Activated CD4-positive, alpha-beta memory T cell treated with anti-CD3 and anti-CD28 coated beads for 36 hours (primary cell): ENCODE results near the gene SPPL3. TPM values are rescaled to one million over a fixed set of nuclear protein-coding genes. Genes with fewer than 3 reads are reported as not detected.
A peak's percentile ranks its signal among the peaks of the same experiment; 100 is the strongest.
"Not testable (repeated sequence)": the region's sequence is repeated elsewhere in the genome, so short reads cannot be mapped to it uniquely, and the experiment has no call there.

ENCODE experiments used
- CTCF ChIA-PET: fragments of 350-600 bp; sonication (Branson Sonifier 250); formaldehyde crosslinking; loops from one replicate; lab custom pipeline; 2021; ENCODE audit warnings: antibody characterized with exemption, inconsistent platforms; lab: Charles Lee
- POLR2A ChIA-PET: fragments of 350-600 bp; sonication (Branson Sonifier 250); formaldehyde crosslinking; loops from one replicate; lab custom pipeline; 2021; ENCODE audit warnings: antibody characterized with exemption; lab: Charles Lee
- DNase-seq: peaks from one replicate; pipeline ENCODE4 v3.0.0-alpha.2; 2020
- H3K27ac Mint-ChIP-seq: one replicate; pipeline ENCODE4 v1.8.0; 2021; ENCODE audit warnings: mixed read lengths
- H3K27me3 Mint-ChIP-seq: one replicate; pipeline ENCODE4 v1.8.0; 2021; ENCODE audit warnings: mixed read lengths
- H3K36me3 Mint-ChIP-seq: one replicate; pipeline ENCODE4 v1.8.0; 2021; ENCODE audit warnings: mixed read lengths
- H3K4me1 Mint-ChIP-seq: one replicate; pipeline ENCODE4 v1.8.0; 2021; ENCODE audit warnings: low read depth, mixed read lengths
- H3K4me3 Mint-ChIP-seq: one replicate; pipeline ENCODE4 v1.8.0; 2021; ENCODE audit warnings: mild to moderate bottlenecking, mixed read lengths
- H3K9me3 Mint-ChIP-seq: one replicate; pipeline ENCODE4 v1.8.0; 2021; ENCODE audit warnings: mixed read lengths
- intact Hi-C: fragments of 100-400 bp; cut with micrococcal nuclease; formaldehyde crosslinking; loops from one replicate; pipeline ENCODE4 v1.15.1; 2023
- total RNA-seq, 2 experiments: library from RNA; stranded (reverse); gene quantifications; one replicate each; pipeline ENCODE4 v1.2.3, GENCODE V29; 2021

Gene SPPL3
- 10 to 100 TPM; 24.3 to 26.7 TPM for total RNA-seq

- Mint-ChIP-seq H3K36me3 (peaks cover 6% of the 10 kb centered on the region), H3K4me1 (peaks cover 29% of the 10 kb centered on the region), H3K9me3 (no peaks in the 10 kb centered on the region), H3K4me3 (peak within 1 kb of the TSS; percentile 99), H3K27me3 (no peaks in the 10 kb centered on the region), H3K27ac (peak within 1 kb of the TSS; percentile 87)
- DNase-seq, result peak; percentile 93
- ChIA-PET CTCF (interaction anchor here (0.6 to 1.6 kb wide), 3 partner anchors 67 to 227 kb away, joined by 3 to 5 read pairs (median 3); no protein-coding TSS in a partner anchor), POLR2A (interaction anchor here (0.5 to 1.7 kb wide), 3 partner anchors 9 to 67 kb away, joined by 3 to 4 read pairs (median 4); no protein-coding TSS in a partner anchor)
- intact Hi-C loops, result loop anchor here (5.0 kb wide), 1 partner anchor 217 kb away; the partner anchor contains the start of gene MLEC
Observed at GRCh38 chr12:120904197-120904773, at the start of gene SPPL3. Gene SPPL3, minus strand, starts transcription at chr12:120904358. Its CDS starts 491 bp downstream, at chr12:120903867.

- no peak overlapping the region for H3K27ac Mint-ChIP-seq
- intact Hi-C loops, result no loop called here
- peaks cover under 1% of the 10 kb centered on the region for H3K4me1 Mint-ChIP-seq
- no peak for DNase-seq
- no peak overlapping the region for H3K4me3 Mint-ChIP-seq
- ChIA-PET POLR2A (no interaction called here), CTCF (no interaction called here)
- no peaks in the 10 kb centered on the region for H3K36me3 Mint-ChIP-seq
- H3K9me3 Mint-ChIP-seq, result no peaks in the 10 kb centered on the region
- H3K27me3 Mint-ChIP-seq, result no peaks in the 10 kb centered on the region
Observed at GRCh38 chr12:120950807-120951206, 46.6 kb upstream of the SPPL3 start.

GRCh38 chr12:120950260-120950799 is 46.2 kb upstream of the SPPL3 start:
- H3K36me3 Mint-ChIP-seq, result not testable (repeated sequence)

GRCh38 chr12:120945516-120945915 is 41.4 kb upstream of the SPPL3 start:
- intact Hi-C loops, H3K4me1 Mint-ChIP-seq, H3K27ac Mint-ChIP-seq, H3K27me3 Mint-ChIP-seq, POLR2A ChIA-PET, H3K9me3 Mint-ChIP-seq, DNase-seq, H3K36me3 Mint-ChIP-seq, H3K4me3 Mint-ChIP-seq: not testable (repeated sequence)
- CTCF ChIA-PET, result interaction anchor here (0.6 to 0.8 kb wide), 3 partner anchors 8 to 363 kb away, joined by 3 read pairs; no protein-coding TSS in a partner anchor

More at GRCh38 chr12:120950260-120950799, 46.2 kb upstream of the SPPL3 start:
- H3K9me3 Mint-ChIP-seq, DNase-seq, H3K27ac Mint-ChIP-seq, intact Hi-C loops, H3K4me1 Mint-ChIP-seq, CTCF ChIA-PET, H3K27me3 Mint-ChIP-seq, POLR2A ChIA-PET, H3K4me3 Mint-ChIP-seq: not testable (repeated sequence)

GRCh38 chr12:120944645-120945217 is 40.6 kb upstream of the SPPL3 start:
- H3K4me3 Mint-ChIP-seq, result no peak overlapping the region
- peak overlapping the region; percentile 9 for H3K27ac Mint-ChIP-seq
- H3K9me3 Mint-ChIP-seq, result no peaks in the 10 kb centered on the region
- H3K4me1 Mint-ChIP-seq, result peaks cover 7% of the 10 kb centered on the region
- CTCF ChIA-PET, result interaction anchor here (0.6 to 3.9 kb wide), 9 partner anchors 9 to 362 kb away, joined by 3 to 51 read pairs (median 3); partner anchors contain the start of gene CABP1
- intact Hi-C loops, result loop anchor here (1.0 kb wide), 1 partner anchor 27 kb away; no protein-coding TSS in a partner anchor
- POLR2A ChIA-PET, result no interaction called here
- no peaks in the 10 kb centered on the region for H3K36me3 Mint-ChIP-seq
- DNase-seq, result peak; percentile 81
- H3K27me3 Mint-ChIP-seq, result no peaks in the 10 kb centered on the region

- POLR2A ChIA-PET, result no interaction called here
- intact Hi-C loops, result no loop called here
- Mint-ChIP-seq H3K4me3 (no peak overlapping the region), H3K9me3 (no peaks in the 10 kb centered on the region), H3K27ac (no peak overlapping the region), H3K27me3 (peaks cover 1% of the 10 kb centered on the region), H3K4me1 (peaks cover 7% of the 10 kb centered on the region), H3K36me3 (no peaks in the 10 kb centered on the region)
- CTCF ChIA-PET, result interaction anchor here (0.8 to 3.9 kb wide), 9 partner anchors 10 to 361 kb away, joined by 3 to 51 read pairs (median 4); no protein-coding TSS in a partner anchor
- no peak for DNase-seq
Observed at GRCh38 chr12:120943482-120943881, 39.3 kb upstream of the SPPL3 start.

GRCh38 chr12:120941846-120942405 is 37.8 kb upstream of the SPPL3 start:
- no peak for DNase-seq
- ChIA-PET POLR2A (no interaction called here), CTCF (interaction anchor here (1.0 to 3.9 kb wide), 2 partner anchors 30 to 118 kb away, joined by 3 to 51 read pairs; no protein-coding TSS in a partner anchor)
- H3K4me3 Mint-ChIP-seq, result no peak overlapping the region
- H3K4me1 Mint-ChIP-seq, result peaks cover 7% of the 10 kb centered on the region
- no peaks in the 10 kb centered on the region for H3K9me3 Mint-ChIP-seq
- intact Hi-C loops, result no loop called here
- H3K36me3 Mint-ChIP-seq, result no peaks in the 10 kb centered on the region
- H3K27ac Mint-ChIP-seq, result no peak overlapping the region
- peaks cover 3% of the 10 kb centered on the region for H3K27me3 Mint-ChIP-seq

GRCh38 chr12:120941412-120941811 is 37.3 kb upstream of the SPPL3 start:
- Mint-ChIP-seq H3K27me3 (peaks cover 3% of the 10 kb centered on the region), H3K9me3 (no peaks in the 10 kb centered on the region), H3K36me3 (no peaks in the 10 kb centered on the region), H3K4me3 (no peak overlapping the region), H3K4me1 (peaks cover 7% of the 10 kb centered on the region), H3K27ac (no peak overlapping the region)
- no peak for DNase-seq
- intact Hi-C loops, result no loop called here
- POLR2A ChIA-PET, result no interaction called here
- CTCF ChIA-PET, result interaction anchor here (0.6 to 3.9 kb wide), 4 partner anchors 31 to 119 kb away, joined by 3 to 51 read pairs (median 4); no protein-coding TSS in a partner anchor

GRCh38 chr12:120940799-120941198 is 36.6 kb upstream of the SPPL3 start:
- intact Hi-C loops, result no loop called here
- peaks cover 7% of the 10 kb centered on the region for H3K4me1 Mint-ChIP-seq
- ChIA-PET POLR2A (no interaction called here), CTCF (interaction anchor here (0.6 to 3.9 kb wide), 5 partner anchors 31 to 358 kb away, joined by 3 to 51 read pairs (median 4); no protein-coding TSS in a partner anchor)
- no peaks in the 10 kb centered on the region for H3K9me3 Mint-ChIP-seq
- H3K36me3 Mint-ChIP-seq, result no peaks in the 10 kb centered on the region
- H3K4me3 Mint-ChIP-seq, result no peak overlapping the region
- no peak overlapping the region for H3K27ac Mint-ChIP-seq
- H3K27me3 Mint-ChIP-seq, result peaks cover 3% of the 10 kb centered on the region
- no peak for DNase-seq

GRCh38 chr12:120940006-120940405 is 35.8 kb upstream of the SPPL3 start:
- ChIA-PET CTCF (interaction anchor here (0.6 to 2.2 kb wide), 3 partner anchors 20 to 357 kb away, joined by 3 to 7 read pairs (median 5); no protein-coding TSS in a partner anchor), POLR2A (no interaction called here)
- intact Hi-C loops, result no loop called here
- no peak overlapping the region for H3K4me3 Mint-ChIP-seq
- no peaks in the 10 kb centered on the region for H3K9me3 Mint-ChIP-seq
- H3K36me3 Mint-ChIP-seq, result no peaks in the 10 kb centered on the region
- H3K27me3 Mint-ChIP-seq, result peaks cover 3% of the 10 kb centered on the region
- H3K4me1 Mint-ChIP-seq, result peaks cover 5% of the 10 kb centered on the region
- no peak for DNase-seq
- H3K27ac Mint-ChIP-seq, result no peak overlapping the region

- DNase-seq, result no peak
- no peaks in the 10 kb centered on the region for H3K9me3 Mint-ChIP-seq
- no peak overlapping the region for H3K4me3 Mint-ChIP-seq
- CTCF ChIA-PET, result interaction anchor here (0.6 to 2.2 kb wide), 4 partner anchors 21 to 357 kb away, joined by 3 to 8 read pairs (median 6); no protein-coding TSS in a partner anchor
- intact Hi-C loops, result no loop called here
- POLR2A ChIA-PET, result interaction anchor here (1.2 kb wide), 1 partner anchor 32 kb away, joined by 3 read pairs; no protein-coding TSS in a partner anchor
- no peaks in the 10 kb centered on the region for H3K36me3 Mint-ChIP-seq
- peaks cover 3% of the 10 kb centered on the region for H3K27me3 Mint-ChIP-seq
- no peak overlapping the region for H3K27ac Mint-ChIP-seq
- peaks cover 2% of the 10 kb centered on the region for H3K4me1 Mint-ChIP-seq
Observed at GRCh38 chr12:120939523-120939922, 35.4 kb upstream of the SPPL3 start.
